Sigmoid colon (tissue), 7 donors: Measurements from ENCODE around the gene ALDH3B2. TPM values are rescaled to one million over a fixed set of nuclear protein-coding genes. Genes with fewer than 3 reads are reported as not detected.

Experiments used
- DNase-seq: peaks from one replicate; pipeline ENCODE4 v3.0.0-alpha.2; 2019
- H3K27ac ChIP-seq, 4 donors: fragments of 200-600 bp; sonication (generic); one replicate each; pipeline ENCODE4 v1.5.1; 2016 to 2019; ENCODE audit warnings: mild to moderate bottlenecking in 1 of 4
- H3K27me3 ChIP-seq, 3 donors: fragments of 200-600 bp; sonication (generic); one replicate each; pipeline ENCODE4 v1.5.1; 2019; ENCODE audit warnings: mild to moderate bottlenecking in 1 of 3
- H3K36me3 ChIP-seq, 4 donors: fragments of 200-600 bp; sonication (generic); one replicate each; pipeline ENCODE4 v1.5.1; 2016 to 2019
- H3K4me1 ChIP-seq, 4 donors: fragments of 200-600 bp; sonication (generic); one replicate each; pipeline ENCODE4 v1.5.1; 2017 to 2019
- H3K4me3 ChIP-seq, 4 donors: fragments of 200-600 bp; sonication (generic); one replicate each; pipeline ENCODE4 v1.5.1; 2017 to 2019; ENCODE audit warnings: mild to moderate bottlenecking in 2 of 4, moderate library complexity in 1 of 4
- H3K9me3 ChIP-seq, 4 donors: fragments of 200-600 bp in 3 of 4; sonication (generic) in 3 of 4; one replicate each; pipeline versions ENCODE4 v1.5.1 to v1.6.1; 2013 to 2019
- CTCF ChIP-seq, 4 experiments: fragments of 450-650 bp in 3 of 4; fragments of 200-600 bp in 1 of 4; IDR thresholded peaks; one replicate each; pipeline ENCODE4 v1.5.1; 2016 to 2019; ENCODE audit warnings: antibody characterized with exemption in 4 of 4, mild to moderate bottlenecking in 3 of 4, moderate library complexity in 2 of 4
- EP300 ChIP-seq, 4 donors: sonication (generic); formaldehyde crosslinking; IDR thresholded peaks; one replicate each; pipeline ENCODE4 v1.6.1; 2017; ENCODE audit warnings: antibody characterized with exemption in 4 of 4
- POLR2A ChIP-seq, 2 donors: fragments of 450-650 bp; IDR thresholded peaks; one replicate each; pipeline ENCODE4 v1.6.1; 2016; ENCODE audit warnings: antibody characterized with exemption in 2 of 2, mild to moderate bottlenecking in 2 of 2, moderate library complexity in 2 of 2
- POLR2AphosphoS5 ChIP-seq, 4 donors: sonication (generic); formaldehyde crosslinking; IDR thresholded peaks; one replicate each; pipeline ENCODE4 v1.6.1; 2017; ENCODE audit warnings: antibody characterized with exemption in 4 of 4
- WGBS, 2 donors: extraction: QIAGEN DNeasy Blood & Tissue Kit; methylation state at CpG; one replicate each; pipeline ENCODE4 v1.1.7; 2013; 5-methylcytosine and 5-hydroxymethylcytosine counted together
- intact Hi-C: fragments of 100-400 bp; cut with DNase I; formaldehyde crosslinking; loops from one replicate; pipeline ENCODE4 v1.15.1; 2023
- polyA plus RNA-seq, 3 donors: library from polyadenylated mRNA; stranded (reverse); fragments of 200-250 nt; gene quantifications; one replicate each; pipeline ENCODE4 v1.2.3, GENCODE V29; 2013
- total RNA-seq, 4 donors: library from RNA; depleted of rRNA; stranded (reverse); fragments of >200 nt; gene quantifications; one replicate each; pipeline ENCODE4 v1.1.0, GENCODE V29; 2016
- donor health status: healthy with polysubstance abuse.
- donor health status: Bipolar disorder and iron deficiency.
- donor health status: healthy.

Gene ALDH3B2
- total and polyA plus RNA-seq, 7 donors, result 0.38 TPM; not detected in 6

- no peaks in the 10 kb centered on the region for H3K36me3 ChIP-seq
- no peak overlapping the region for H3K4me3 ChIP-seq
- no peaks in the 10 kb centered on the region for H3K9me3 ChIP-seq
- no peaks in the 10 kb centered on the region for H3K4me1 ChIP-seq
- WGBS, 2 donors, result 81 to 82% methylated on average over 6 of the region's 6 CpGs
- peaks cover 0 to 9% (median 0%) of the 10 kb centered on the region in 3 donors for H3K27me3 ChIP-seq
- H3K27ac ChIP-seq, result no peak overlapping the region
- TF ChIP-seq EP300 (IDR thresholded peaks at IDR 0.05), result no peak
- no peak for TF ChIP-seq CTCF (IDR thresholded peaks at IDR 0.05)
- TF ChIP-seq POLR2AphosphoS5 (IDR thresholded peaks at IDR 0.05), result no peak
- no peak for TF ChIP-seq POLR2A (IDR thresholded peaks at IDR 0.05)
- intact Hi-C loops, result no loop called here
- peak; percentile 13 for DNase-seq
Measured at GRCh38 chr11:67636962-67637361, 37.5 kb downstream of the ALDH3B2 start.

GRCh38 chr11:67635231-67635521, 39.2 kb downstream of the ALDH3B2 start:
- no peak for DNase-seq
- Histone ChIP-seq H3K4me3 (no peak overlapping the region), H3K27ac (no peak overlapping the region), H3K9me3 (no peaks in the 10 kb centered on the region), H3K36me3 (no peaks in the 10 kb centered on the region), H3K4me1 (peaks cover 0 to 11% (median 8%) of the 10 kb centered on the region in 4 donors), H3K27me3 (peaks cover 0 to 9% (median 0%) of the 10 kb centered on the region in 3 donors)
- TF ChIP-seq EP300 (IDR thresholded peaks at IDR 0.05) (no peak), CTCF (IDR thresholded peaks at IDR 0.05) (no peak), POLR2A (IDR thresholded peaks at IDR 0.05) (no peak), POLR2AphosphoS5 (IDR thresholded peaks at IDR 0.05) (no peak)
- 76 to 82% methylated on average over 4 of the region's 4 CpGs for WGBS, 2 donors
- intact Hi-C loops, result no loop called here

GRCh38 chr11:67634366-67635230, 39.8 kb downstream of the ALDH3B2 start:
- Histone ChIP-seq H3K4me1 (peaks cover 0 to 14% (median 8%) of the 10 kb centered on the region in 4 donors), H3K27ac (no peak overlapping the region), H3K36me3 (no peaks in the 10 kb centered on the region), H3K9me3 (no peaks in the 10 kb centered on the region), H3K27me3 (peaks cover 0 to 5% (median 0%) of the 10 kb centered on the region in 3 donors), H3K4me3 (no peak overlapping the region)
- peak; percentile 54 for DNase-seq
- WGBS, 2 donors, result 49 to 77% methylated on average over 20 of the region's 20 CpGs
- TF ChIP-seq POLR2A (IDR thresholded peaks at IDR 0.05) (no peak), EP300 (IDR thresholded peaks at IDR 0.05) (no peak), CTCF (IDR thresholded peaks at IDR 0.05) (no peak), POLR2AphosphoS5 (IDR thresholded peaks at IDR 0.05) (no peak)
- intact Hi-C loops, result no loop called here

- 70 to 83% methylated on average over 22 of the region's 22 CpGs for WGBS, 2 donors
- intact Hi-C loops, result no loop called here
- Histone ChIP-seq H3K4me1 (peaks cover 0 to 21% (median 15%) of the 10 kb centered on the region in 4 donors), H3K36me3 (no peaks in the 10 kb centered on the region), H3K27me3 (peaks cover 0 to 5% (median 0%) of the 10 kb centered on the region in 3 donors), H3K27ac (no peak overlapping the region), H3K4me3 (no peak overlapping the region), H3K9me3 (no peaks in the 10 kb centered on the region)
- no peak for TF ChIP-seq POLR2A (IDR thresholded peaks at IDR 0.05)
- TF ChIP-seq POLR2AphosphoS5 (IDR thresholded peaks at IDR 0.05), result no peak
- no peak for TF ChIP-seq EP300 (IDR thresholded peaks at IDR 0.05)
- no peak for TF ChIP-seq CTCF (IDR thresholded peaks at IDR 0.05)
- DNase-seq, result peak; percentile 54
Measured at GRCh38 chr11:67633758-67634365, 40.6 kb downstream of the ALDH3B2 start.
